Measurements from ENCODE around the gene ISYNA1. TPM values are rescaled to one million over a fixed set of nuclear protein-coding genes. Genes with fewer than 3 reads are reported as not detected.

The ISYNA1 gene
- total and polyA plus RNA-seq, 2 of the 4 experiments (the other 2 are of a cell fraction): 3.4 to 24.7 TPM

DNA sequence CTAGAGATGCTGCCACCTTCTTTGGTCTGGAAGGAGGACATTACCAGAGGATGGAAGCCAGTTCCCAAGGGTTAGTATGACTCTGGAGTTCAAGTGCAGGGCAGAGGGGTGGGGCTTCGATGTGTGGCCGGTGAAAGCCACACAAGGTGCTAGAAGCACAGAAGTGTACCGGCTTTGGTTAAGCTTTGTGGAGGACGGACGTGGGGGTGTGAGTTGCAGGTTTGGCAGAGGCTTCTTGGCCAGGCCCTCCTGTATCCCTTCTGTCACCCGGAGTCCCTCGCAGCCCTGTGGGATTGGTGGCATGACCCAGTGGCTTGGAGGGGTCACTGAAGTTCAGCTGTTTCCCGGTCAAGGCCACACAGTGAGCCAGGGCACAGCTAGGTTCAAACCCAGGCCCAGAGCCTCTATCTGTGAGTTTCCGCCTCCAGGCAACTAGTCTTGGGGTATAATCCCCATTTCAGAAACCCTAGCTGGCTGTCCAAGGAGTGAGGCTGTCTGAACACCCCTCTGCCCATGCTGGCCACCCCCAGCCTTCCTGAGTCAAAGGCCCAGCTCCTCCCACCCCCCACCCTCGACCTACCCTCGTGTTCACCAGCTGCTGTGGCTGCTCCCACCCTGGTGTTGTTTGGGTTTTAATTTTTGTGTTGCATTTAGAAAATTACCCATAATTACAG, 23.3 kb downstream of the ISYNA1 start:
- DNase-seq: no peak
- Histone ChIP-seq H3K4me1 (ENCODE audit: control insufficient read depth, insufficient read depth, low read length) (peaks cover 34% of the 10 kb centered on the region), H3K27me3 (ENCODE audit: control insufficient read depth, insufficient read depth, low read length) (no peaks in the 10 kb centered on the region), H3K23ac (ENCODE audit: low read depth, low read length) (peak overlapping the region; percentile 82), H2BK120ac (ENCODE audit: low read depth, low read length) (peak overlapping the region; percentile 83), H3K4me2 (ENCODE audit: low read depth, low read length) (peak overlapping the region; percentile 27), H3K4me3 (ENCODE audit: insufficient read depth, low read depth, low read length) (no peak overlapping the region), H2AK9ac (replicated peaks; ENCODE audit: low read depth, low read length, poor library complexity) (peak overlapping the region; percentile 96), H3K14ac (replicated peaks; ENCODE audit: low read depth, low read length) (peak overlapping the region; percentile 88), H2BK20ac (ENCODE audit: low read depth, low read length) (peak overlapping the region; percentile 55; the same call in 1 of the 2 replicates), H4K5ac (ENCODE audit: low read depth, low read length) (peak overlapping the region; percentile 62), H3K9ac (ENCODE audit: low read depth, low read length) (peak overlapping the region; percentile 50), H3K36me3 (ENCODE audit: control insufficient read depth, insufficient read depth, low read length) (no peaks in the 10 kb centered on the region), H2BK5ac (ENCODE audit: low read depth, low read length, poor library complexity, severe bottlenecking) (peak overlapping the region; percentile 44), H3K18ac (ENCODE audit: low read depth, low read length) (no peak overlapping the region; the same call in 1 of the 2 replicates), H3K4ac (ENCODE audit: low read depth, low read length) (peak overlapping the region; percentile 97), H3K9me3 (ENCODE audit: control insufficient read depth, insufficient read depth, low read length) (no peaks in the 10 kb centered on the region), H2BK15ac (ENCODE audit: low read depth, low read length) (peak overlapping the region; percentile 94; the same call in 2 of the 3 replicates), H3K79me1 (ENCODE audit: low read depth in 1 of 2, low read length in 2 of 2) (peaks cover 0 to 14% of the 10 kb centered on the region in 2 experiments; a peak in 2 of 4 replicates), H2AK5ac (ENCODE audit: low read depth, low read length) (peak overlapping the region; percentile 94), H4K91ac (ENCODE audit: insufficient read depth, low read depth, low read length) (peak overlapping the region; percentile 89; the same call in 1 of the 2 replicates), H3K9me1 (ENCODE audit: insufficient read depth, low read length) (peaks cover 16% of the 10 kb centered on the region; the same call in 1 of the 2 replicates), H4K20me1 (ENCODE audit: insufficient read depth, low read length) (no peaks in the 10 kb centered on the region), H3K27ac (ENCODE audit: insufficient read depth, low read length) (peak overlapping the region; percentile 78), H2AFZ (replicated peaks; ENCODE audit: low read length, poor library complexity) (peak overlapping the region; percentile 98), H3K56ac (ENCODE audit: extremely low read depth, insufficient read depth, low read length) (no peak overlapping the region), H4K8ac (ENCODE audit: low read depth in 2 of 2, low read length in 2 of 2) (peak overlapping the region; percentile 88 to 96)
- WGBS, 2 experiments (ENCODE audit: extremely low coverage in 2 of 2, insufficient read length in 1 of 2): 30% methylated on average over 7 of the region's 11 CpGs; no CpG with 5 or more reads in 1 of the 2 experiments
- in situ Hi-C loops (cut with MboI; ENCODE audit: low sequenced_read_pairs) (loop anchor here (10.0 kb wide), 2 partner anchors 220 to 300 kb away; partner anchors contain the start of gene MPV17L2), intact Hi-C loops (cut with micrococcal nuclease) (loop anchor here (5.0 to 10.0 kb wide), 2 partner anchors 137 to 210 kb away; partner anchors contain the start of gene RAB3A), dilution Hi-C loops (cut with HindIII; ENCODE audit: low sequenced_read_pairs, unreplicated experiment) (no loop called here)
- ChIA-PET POLR2A (ENCODE audit: unreplicated experiment) (no interaction called here), CTCF (interaction anchor here (0.8 to 1.3 kb wide), 2 partner anchors 37 to 86 kb away, joined by 3 to 4 read pairs; no protein-coding TSS in a partner anchor)
- no TSS peak for BruUV-seq (replicated peaks)
- ATAC-seq (ENCODE audit: low read depth): no peak
- no peak for TF ChIP-seq CEBPB (IDR thresholded peaks at IDR 0.05; ENCODE audit: low read depth, low read length)
- no peak for TF ChIP-seq USF2 (IDR thresholded peaks at IDR 0.05; ENCODE audit: low read depth, low read length)
- no peak for TF ChIP-seq POLR2A (IDR thresholded peaks at IDR 0.05; ENCODE audit: low read depth, low read length)
- TF ChIP-seq NFE2L2 (IDR thresholded peaks at IDR 0.05; ENCODE audit: low read depth, low read length): no peak
- no peak for TF ChIP-seq RAD21 (IDR thresholded peaks at IDR 0.05; ENCODE audit: low read length)
- no peak for TF ChIP-seq RCOR1 (IDR thresholded peaks at IDR 0.05; ENCODE audit: insufficient replicate concordance, low read length)
- TF ChIP-seq RFX5 (IDR thresholded peaks at IDR 0.05; ENCODE audit: low read depth, low read length): no peak
- TF ChIP-seq FOS (IDR thresholded peaks at IDR 0.05; ENCODE audit: low read depth, low read length): no peak
- TF ChIP-seq, protein P1, sequence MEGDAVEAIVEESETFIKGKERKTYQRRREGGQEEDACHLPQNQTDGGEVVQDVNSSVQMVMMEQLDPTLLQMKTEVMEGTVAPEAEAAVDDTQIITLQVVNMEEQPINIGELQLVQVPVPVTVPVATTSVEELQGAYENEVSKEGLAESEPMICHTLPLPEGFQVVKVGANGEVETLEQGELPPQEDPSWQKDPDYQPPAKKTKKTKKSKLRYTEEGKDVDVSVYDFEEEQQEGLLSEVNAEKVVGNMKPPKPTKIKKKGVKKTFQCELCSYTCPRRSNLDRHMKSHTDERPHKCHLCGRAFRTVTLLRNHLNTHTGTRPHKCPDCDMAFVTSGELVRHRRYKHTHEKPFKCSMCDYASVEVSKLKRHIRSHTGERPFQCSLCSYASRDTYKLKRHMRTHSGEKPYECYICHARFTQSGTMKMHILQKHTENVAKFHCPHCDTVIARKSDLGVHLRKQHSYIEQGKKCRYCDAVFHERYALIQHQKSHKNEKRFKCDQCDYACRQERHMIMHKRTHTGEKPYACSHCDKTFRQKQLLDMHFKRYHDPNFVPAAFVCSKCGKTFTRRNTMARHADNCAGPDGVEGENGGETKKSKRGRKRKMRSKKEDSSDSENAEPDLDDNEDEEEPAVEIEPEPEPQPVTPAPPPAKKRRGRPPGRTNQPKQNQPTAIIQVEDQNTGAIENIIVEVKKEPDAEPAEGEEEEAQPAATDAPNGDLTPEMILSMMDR (conservative IDR thresholded peaks at IDR 0.05; ENCODE audit: low read depth, low read length): no peak
- no peak for TF ChIP-seq MXI1 (IDR thresholded peaks at IDR 0.05; ENCODE audit: borderline replicate concordance, low read depth, low read length)
- TF ChIP-seq, protein P2, sequence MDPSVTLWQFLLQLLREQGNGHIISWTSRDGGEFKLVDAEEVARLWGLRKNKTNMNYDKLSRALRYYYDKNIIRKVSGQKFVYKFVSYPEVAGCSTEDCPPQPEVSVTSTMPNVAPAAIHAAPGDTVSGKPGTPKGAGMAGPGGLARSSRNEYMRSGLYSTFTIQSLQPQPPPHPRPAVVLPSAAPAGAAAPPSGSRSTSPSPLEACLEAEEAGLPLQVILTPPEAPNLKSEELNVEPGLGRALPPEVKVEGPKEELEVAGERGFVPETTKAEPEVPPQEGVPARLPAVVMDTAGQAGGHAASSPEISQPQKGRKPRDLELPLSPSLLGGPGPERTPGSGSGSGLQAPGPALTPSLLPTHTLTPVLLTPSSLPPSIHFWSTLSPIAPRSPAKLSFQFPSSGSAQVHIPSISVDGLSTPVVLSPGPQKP (IDR thresholded peaks at IDR 0.05; ENCODE audit: borderline replicate concordance, low read depth, low read length): no peak
- TF ChIP-seq BHLHE40 (IDR thresholded peaks at IDR 0.05; ENCODE audit: low read depth, low read length): no peak
- TF ChIP-seq CHD1 (IDR thresholded peaks at IDR 0.05; ENCODE audit: low read depth, low read length): no peak
- TF ChIP-seq SMC3 (IDR thresholded peaks at IDR 0.05; ENCODE audit: low read depth, low read length): no peak
